NCI-H1048 (cell line): ENCODE measurements around the gene CNGA2.

Experiments
- DNase-seq: peaks from one replicate; lab custom pipeline; 2025; lab: John Stamatoyannopoulos, UW

Gene CNGA2

GRCh38 chrX:151712253-151712652 is 22.3 kb upstream of the CNGA2 start:
- DNase-seq: no peak

DNA sequence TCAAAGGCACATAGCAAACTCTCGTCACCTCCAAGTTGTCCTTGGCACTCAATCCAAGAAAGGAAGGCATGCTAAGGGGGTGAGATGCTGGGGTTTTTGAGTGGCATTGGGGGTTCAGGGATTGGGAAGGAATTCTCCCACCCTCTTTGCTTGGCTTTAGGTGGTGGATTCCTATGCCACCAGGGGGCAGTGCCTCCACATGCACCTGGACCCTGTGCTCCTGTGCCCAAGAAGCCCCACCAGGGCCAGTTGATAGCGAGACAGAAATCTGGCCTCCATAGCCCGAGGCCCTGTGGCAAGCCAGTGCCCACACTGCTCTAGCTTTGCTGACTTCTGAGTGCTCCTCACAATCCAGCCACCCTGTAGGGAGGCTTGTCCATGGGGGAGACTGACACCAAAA is 20.7 kb upstream of the CNGA2 start:
- DNase-seq: no peak

GRCh38 chrX:151714362-151714761 is 20.2 kb upstream of the CNGA2 start:
- DNase-seq: no peak

DNA sequence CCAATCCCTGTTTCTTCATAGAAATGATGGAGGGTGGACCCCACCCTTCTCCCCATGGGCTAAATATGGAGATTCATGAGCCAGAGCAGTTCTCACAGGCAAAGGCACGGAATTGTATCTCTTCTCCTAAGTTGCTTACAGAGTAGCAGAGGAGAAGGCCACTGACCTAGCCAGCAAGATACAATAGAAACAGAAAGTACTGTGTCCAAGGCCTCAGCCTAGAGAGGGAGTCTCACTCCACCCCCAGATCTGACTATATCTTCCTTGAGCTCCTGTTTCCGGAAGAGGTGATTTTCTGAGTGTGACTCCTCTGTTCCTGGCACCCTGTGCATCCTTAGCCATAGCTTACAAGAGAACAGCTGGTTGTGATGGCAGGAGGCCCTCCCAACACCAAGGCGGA is 18.8 kb upstream of the CNGA2 start, which contains the start of gene FATE1:
Gene FATE1, plus strand, starts transcription at position 284 of the 400 bp plus-strand sequence. Its CDS starts 85 bp downstream, at position 369.
- DNase-seq: no peak

- no peak for DNase-seq
Observed at GRCh38 chrX:151722241-151722846, 12.2 kb upstream of the CNGA2 start.

DNA sequence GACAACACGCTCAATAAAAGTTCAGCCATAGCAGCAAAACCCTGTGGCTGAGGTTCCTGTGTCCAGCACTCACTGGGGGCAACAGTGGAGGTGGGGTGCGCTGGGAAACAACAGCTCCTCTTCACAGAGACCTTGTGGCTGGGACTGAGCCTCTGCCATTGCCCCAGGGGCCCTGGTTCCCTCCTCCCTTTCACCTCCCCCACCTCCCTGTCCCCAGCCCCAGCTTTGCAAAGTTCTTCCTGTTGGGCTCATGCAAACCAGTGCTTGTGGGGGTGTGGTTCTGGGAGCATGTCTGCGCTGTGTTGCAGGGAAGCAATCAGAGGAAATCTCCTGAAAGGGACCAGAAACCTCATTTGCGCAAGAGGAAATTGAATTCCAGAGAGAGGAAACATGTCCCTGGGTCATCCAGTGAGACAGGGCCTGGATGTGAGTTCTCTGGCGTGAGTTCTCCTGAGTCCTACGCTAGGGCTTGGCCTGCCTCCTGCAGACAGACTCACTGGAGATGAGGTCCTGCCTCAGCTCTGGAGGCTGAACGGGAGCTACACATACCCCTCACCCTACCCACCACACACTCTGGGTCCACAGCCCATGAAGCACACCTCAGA is 11.3 kb upstream of the CNGA2 start:
- DNase-seq: no peak

- DNase-seq: no peak
Observed at GRCh38 chrX:151724563-151725337, 9.8 kb upstream of the CNGA2 start.

GRCh38 chrX:151725338-151725614 is 9.3 kb upstream of the CNGA2 start:
- DNase-seq: no peak

DNA sequence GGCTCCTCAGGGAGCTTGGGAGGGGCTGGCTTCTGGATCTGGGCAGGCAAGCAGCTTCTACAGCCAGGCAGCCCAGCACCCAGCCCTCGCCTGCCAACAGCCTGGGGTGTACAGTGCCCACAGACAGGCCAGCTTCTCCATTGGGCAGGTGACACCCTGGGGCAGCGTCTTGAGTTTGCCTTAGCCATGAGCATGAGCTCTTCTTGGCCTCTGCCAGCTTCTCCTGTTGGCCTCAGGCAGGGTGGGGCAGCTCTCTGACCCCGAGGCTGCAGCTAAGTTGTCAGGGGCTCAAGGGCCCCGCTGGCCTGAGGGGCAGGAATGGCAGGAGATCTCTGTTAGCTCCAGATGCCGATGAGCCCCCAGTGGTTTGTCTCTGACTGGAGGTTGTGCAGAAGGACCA is 7.8 kb upstream of the CNGA2 start:
- no peak for DNase-seq

GRCh38 chrX:151727346-151727745 is 7.2 kb upstream of the CNGA2 start:
- DNase-seq: no peak

GRCh38 chrX:151729056-151729725 is 5.4 kb upstream of the CNGA2 start:
- DNase-seq: no peak

DNA sequence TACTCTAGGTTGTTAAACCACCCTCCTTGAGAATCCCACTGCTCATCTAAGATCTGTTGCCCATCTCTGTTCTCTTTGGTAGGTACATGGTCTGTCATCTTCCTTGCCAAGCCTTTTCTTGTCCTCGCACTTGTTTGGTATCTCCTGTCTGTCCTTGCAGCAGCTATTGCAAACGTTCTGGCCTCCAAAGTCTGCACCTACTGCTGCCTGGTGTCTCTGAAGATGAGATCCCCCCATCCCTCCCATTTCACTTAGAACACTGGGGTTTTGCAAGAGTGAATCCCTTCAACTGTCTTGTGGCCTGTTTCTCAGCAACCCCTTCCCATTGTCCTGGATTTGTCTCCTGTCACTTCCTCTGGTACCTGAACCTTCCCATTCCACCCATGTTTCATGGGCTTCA is 673 bp downstream of the CNGA2 start:
- no peak for DNase-seq

GRCh38 chrX:151736685-151737084 is 2.1 kb downstream of the CNGA2 start:
- no peak for DNase-seq

DNA sequence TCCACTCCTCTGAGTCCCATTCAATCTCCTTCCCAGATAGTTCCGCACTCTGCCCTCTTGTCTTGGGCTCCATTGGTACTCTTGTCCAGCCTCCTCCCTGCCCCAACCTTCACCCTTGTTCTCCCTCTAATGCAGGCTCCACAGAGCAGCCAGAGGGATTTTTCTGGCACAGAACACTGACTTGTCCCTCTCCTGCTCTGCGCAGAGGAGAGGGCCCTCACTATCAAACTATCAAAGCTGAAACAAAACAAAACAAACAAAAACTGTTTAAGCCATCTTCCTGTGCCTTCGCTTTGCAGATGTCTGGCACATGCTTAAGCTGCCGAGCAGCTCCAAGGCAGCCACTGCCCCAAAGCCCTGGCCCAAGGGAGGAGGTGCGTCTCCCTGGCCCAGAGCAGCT is 2.9 kb downstream of the CNGA2 start:
- DNase-seq: no peak

DNA sequence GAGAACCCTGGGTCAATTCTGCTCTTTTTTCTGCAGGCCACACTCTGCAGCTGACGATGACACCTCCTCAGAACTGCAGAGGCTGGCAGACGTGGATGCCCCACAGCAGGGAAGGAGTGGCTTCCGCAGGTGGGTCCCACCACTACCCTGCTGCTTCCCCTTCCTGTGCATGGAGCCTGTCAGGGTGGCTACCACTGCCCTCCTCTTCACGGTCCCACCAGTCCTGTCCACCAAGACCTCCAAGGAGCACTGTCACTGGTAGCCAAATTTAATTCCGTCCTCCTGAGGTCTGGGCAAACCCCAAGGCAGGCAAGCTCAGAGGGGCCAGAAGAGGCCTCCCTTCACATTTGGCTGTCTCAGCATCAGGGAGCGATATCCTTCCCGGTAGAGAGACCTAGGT is 4.2 kb downstream of the CNGA2 start:
- DNase-seq: no peak

DNA sequence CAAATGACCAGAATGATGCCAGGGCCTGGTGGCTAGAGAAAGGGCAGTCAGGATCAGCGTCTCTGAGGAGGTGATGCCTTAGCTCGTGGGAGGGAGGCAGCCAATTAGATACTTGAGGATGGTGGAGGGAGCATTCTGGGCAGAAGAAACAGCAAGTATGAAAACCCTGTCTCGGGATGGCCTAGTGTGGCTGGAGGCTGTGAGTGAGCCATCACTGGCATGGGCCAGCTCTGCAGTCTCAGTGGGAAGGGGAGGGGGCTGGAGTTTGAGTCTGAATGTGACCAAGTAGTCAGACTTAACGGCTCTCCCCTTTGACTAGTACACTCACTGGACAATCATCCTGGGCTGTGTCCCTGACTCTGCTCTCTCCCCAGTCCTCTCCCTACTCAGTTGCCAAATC is 7.1 kb downstream of the CNGA2 start:
- DNase-seq: no peak

DNA sequence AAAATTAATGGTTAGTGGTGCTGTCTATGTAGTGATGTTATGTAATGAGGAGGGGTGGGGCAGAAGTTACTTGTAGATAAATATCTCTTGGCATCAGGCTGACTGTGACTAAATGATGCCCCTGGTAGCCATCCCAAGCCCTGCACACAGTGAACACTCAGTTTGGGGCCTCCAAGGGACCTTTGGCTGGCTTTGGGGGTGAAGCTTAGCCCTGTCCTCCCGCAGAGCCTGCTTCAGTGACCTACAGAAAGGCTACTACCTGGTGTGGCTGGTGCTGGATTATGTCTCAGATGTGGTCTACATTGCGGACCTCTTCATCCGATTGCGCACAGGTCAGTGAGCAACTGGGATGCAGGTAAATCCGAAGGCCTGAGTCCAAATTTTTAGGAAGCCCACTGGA is 7.8 kb downstream of the CNGA2 start:
- DNase-seq: no peak

GRCh38 chrX:151743651-151744470 is 9.3 kb downstream of the CNGA2 start:
- DNase-seq: no peak

- no peak for DNase-seq
Observed at GRCh38 chrX:151745651-151746050, 11.1 kb downstream of the CNGA2 start.

GRCh38 chrX:151746502-151746901 is 12.0 kb downstream of the CNGA2 start:
- no peak for DNase-seq

GRCh38 chrX:151750511-151750910 is 16.0 kb downstream of the CNGA2 start:
- no peak for DNase-seq

DNA sequence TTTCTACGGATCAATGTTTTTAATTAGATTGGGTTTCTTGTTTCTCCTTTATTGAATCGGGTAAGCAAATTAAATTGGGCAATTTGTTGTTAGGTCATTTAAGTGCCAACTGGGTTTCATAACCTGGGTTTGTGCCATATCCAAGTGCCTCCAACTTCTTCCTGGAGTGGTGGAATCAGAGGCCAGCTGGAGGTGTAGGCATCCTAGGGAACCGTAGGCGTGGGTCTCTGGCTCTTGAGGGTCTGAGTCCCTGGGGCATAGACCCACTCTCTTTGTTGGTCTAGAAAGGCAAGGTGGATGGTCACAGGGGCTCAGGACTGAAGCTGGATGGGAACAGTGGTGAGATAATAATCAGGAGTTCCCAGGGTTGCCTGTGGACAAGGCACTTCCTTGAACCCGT is 18.3 kb downstream of the CNGA2 start:
- DNase-seq: no peak
